NT2/D1 (cell line): ENCODE measurements around the gene SNTG2.

Source experiments
- DNase-seq: peaks from one replicate; pipeline ENCODE4 v3.0.0-alpha.2; 2011; ENCODE audit warnings: low read depth, low spot score
- H3K27me3 ChIP-seq: 2 replicates; pipeline ENCODE4 v1.6.0; 2011; ENCODE audit warnings: mild to moderate bottlenecking; ENCODE audit not compliant: insufficient read length, insufficient read depth
- H3K36me3 ChIP-seq: 2 replicates; pipeline ENCODE4 v1.6.1; 2011; ENCODE audit warnings: mild to moderate bottlenecking, low read length, mixed read lengths; ENCODE audit not compliant: insufficient read depth, insufficient read length
- H3K4me1 ChIP-seq: 2 replicates; pipeline ENCODE4 v1.5.1; 2011; ENCODE audit not compliant: insufficient read depth, insufficient read length
- H3K4me3 ChIP-seq: 2 replicates; pipeline ENCODE4 v1.5.1; 2011; ENCODE audit warnings: low read depth; ENCODE audit not compliant: insufficient read length
- H3K9ac ChIP-seq: 2 replicates; pipeline ENCODE4 v1.6.0; 2011; ENCODE audit warnings: low read depth; ENCODE audit not compliant: insufficient read length
- H3K9me3 ChIP-seq: 2 replicates; pipeline ENCODE4 v1.5.1; 2011; ENCODE audit warnings: mild to moderate bottlenecking, low read length; ENCODE audit not compliant: insufficient read depth
- SUZ12 ChIP-seq: IDR thresholded peaks from 2 replicates; pipeline ENCODE4 v1.6.1; 2011; ENCODE audit not compliant: insufficient read length, insufficient read depth; ENCODE audit errors: extremely low read depth
- YY1 ChIP-seq: IDR thresholded peaks from 2 replicates; pipeline ENCODE4 v1.6.1; 2011; ENCODE audit not compliant: insufficient read length, insufficient read depth
- ZNF274 ChIP-seq: IDR thresholded peaks from 2 replicates; pipeline ENCODE4 v1.6.1; 2011; ENCODE audit warnings: mild to moderate bottlenecking, low read depth, low read length

SNTG2 gene

GRCh38 chr2:1157107-1157506 lies 206.5 kb downstream of the SNTG2 start:
- Histone ChIP-seq H3K36me3 (no peaks in the 10 kb centered on the region), H3K9me3 (no peaks in the 10 kb centered on the region), H3K9ac (no peak overlapping the region), H3K4me3 (no peak overlapping the region), H3K27me3 (no peaks in the 10 kb centered on the region), H3K4me1 (no peaks in the 10 kb centered on the region)
- TF ChIP-seq YY1: no peak
- no peak for TF ChIP-seq SUZ12
- no peak for TF ChIP-seq ZNF274
- DNase-seq: no peak

GRCh38 chr2:1159013-1159412 lies 208.4 kb downstream of the SNTG2 start:
- peaks cover 8% of the 10 kb centered on the region for H3K9me3 ChIP-seq
- H3K36me3 ChIP-seq: no peaks in the 10 kb centered on the region
- no peaks in the 10 kb centered on the region for H3K4me1 ChIP-seq
- no peaks in the 10 kb centered on the region for H3K27me3 ChIP-seq
- DNase-seq: no peak
- no peak for TF ChIP-seq SUZ12
- no peak for TF ChIP-seq ZNF274
- TF ChIP-seq YY1: no peak
- no peak overlapping the region for H3K9ac ChIP-seq
- H3K4me3 ChIP-seq: no peak overlapping the region

GRCh38 chr2:1162246-1162645 lies 211.6 kb downstream of the SNTG2 start:
- no peaks in the 10 kb centered on the region for H3K27me3 ChIP-seq
- TF ChIP-seq ZNF274 (no peak), YY1 (no peak), SUZ12 (no peak)
- no peak overlapping the region for H3K4me3 ChIP-seq
- no peaks in the 10 kb centered on the region for H3K36me3 ChIP-seq
- peaks cover 8% of the 10 kb centered on the region for H3K9me3 ChIP-seq
- no peak for DNase-seq
- H3K9ac ChIP-seq: no peak overlapping the region
- H3K4me1 ChIP-seq: no peaks in the 10 kb centered on the region

- TF ChIP-seq YY1: no peak
- no peak for TF ChIP-seq SUZ12
- no peak for TF ChIP-seq ZNF274
- H3K4me3 ChIP-seq: no peak overlapping the region
- no peak for DNase-seq
These were observed 212.3 kb downstream of the SNTG2 start for GRCh38 chr2:1162768-1163584.

GRCh38 chr2:1166976-1167375 lies 216.3 kb downstream of the SNTG2 start:
- no peak for DNase-seq
- Histone ChIP-seq H3K27me3 (no peaks in the 10 kb centered on the region), H3K36me3 (no peaks in the 10 kb centered on the region), H3K9ac (no peak overlapping the region), H3K4me1 (peaks cover 3% of the 10 kb centered on the region), H3K4me3 (no peak overlapping the region), H3K9me3 (peaks cover 8% of the 10 kb centered on the region)
- TF ChIP-seq YY1: no peak
- no peak for TF ChIP-seq SUZ12
- no peak for TF ChIP-seq ZNF274

More at GRCh38 chr2:1162768-1163584, 212.3 kb downstream of the SNTG2 start:
- Histone ChIP-seq H3K9me3 (peaks cover 8% of the 10 kb centered on the region), H3K27me3 (no peaks in the 10 kb centered on the region), H3K36me3 (no peaks in the 10 kb centered on the region), H3K9ac (no peak overlapping the region), H3K4me1 (no peaks in the 10 kb centered on the region)

GRCh38 chr2:1168846-1169245 lies 218.2 kb downstream of the SNTG2 start:
- TF ChIP-seq YY1 (no peak), SUZ12 (no peak), ZNF274 (no peak)

GRCh38 chr2:1169291-1169949 lies 218.8 kb downstream of the SNTG2 start:
- Histone ChIP-seq H3K4me1 (peaks cover 3% of the 10 kb centered on the region), H3K9me3 (peaks cover 20% of the 10 kb centered on the region), H3K4me3 (no peak overlapping the region), H3K9ac (no peak overlapping the region), H3K36me3 (no peaks in the 10 kb centered on the region), H3K27me3 (no peaks in the 10 kb centered on the region)
- TF ChIP-seq ZNF274 (no peak), YY1 (no peak), SUZ12 (no peak)
- DNase-seq: no peak

More at GRCh38 chr2:1168846-1169245, 218.2 kb downstream of the SNTG2 start:
- H3K36me3 ChIP-seq: no peaks in the 10 kb centered on the region
- peaks cover 3% of the 10 kb centered on the region for H3K4me1 ChIP-seq
- no peak overlapping the region for H3K4me3 ChIP-seq
- no peak overlapping the region for H3K9ac ChIP-seq
- peaks cover 14% of the 10 kb centered on the region for H3K9me3 ChIP-seq
- H3K27me3 ChIP-seq: no peaks in the 10 kb centered on the region
- DNase-seq: no peak
